ENCODE measurements around the gene IL32.
A peak's percentile ranks its signal among the peaks of the same experiment; 100 is the strongest.

Gene IL32

GRCh38 chr16:3065069-3065741 is at the start of gene IL32:
Gene IL32 (plus strand): TSS chr16:3065640. CDS start chr16:3065812, 172 bp downstream.
- no peak for DNase-seq

DNA sequence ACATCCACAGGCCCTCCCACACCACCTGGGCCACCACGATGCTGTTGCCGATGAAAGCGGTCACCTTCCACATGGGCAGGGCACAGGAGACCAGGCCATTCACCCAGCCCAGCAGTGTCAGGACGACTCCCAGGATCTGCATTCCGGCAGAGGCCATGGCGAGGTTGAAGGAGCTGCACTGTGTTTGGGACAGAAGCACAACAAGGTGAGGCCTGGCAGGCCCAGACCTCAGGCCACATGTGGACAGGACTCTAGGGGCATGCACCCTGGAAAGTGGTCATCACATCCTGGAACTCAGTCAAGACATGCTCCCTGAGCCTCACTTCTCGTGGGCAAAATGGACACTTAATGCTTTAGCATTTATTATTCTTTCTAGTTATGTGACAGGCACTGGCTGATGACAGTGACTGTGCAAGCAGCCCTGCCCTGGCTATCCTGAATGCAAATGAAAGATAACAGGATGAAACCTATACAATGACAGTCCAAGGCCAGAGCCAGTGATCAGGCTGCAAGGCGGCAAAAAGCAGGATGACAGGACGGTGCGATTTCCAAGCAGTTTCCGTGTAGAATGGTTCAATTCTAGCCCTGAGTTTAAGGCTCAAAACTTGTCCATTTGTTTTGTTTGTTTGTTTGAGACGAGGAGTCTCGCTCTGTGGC is 49.4 kb upstream of the IL32 start:
- DNase-seq, result no peak

- DNase-seq, result no peak
Measured at GRCh38 chr16:3017344-3017743, 48.1 kb upstream of the IL32 start.

- DNase-seq, result peak in 2 of 56 donors; percentile 6 to 50
Measured at GRCh38 chr16:3017794-3018506, 47.5 kb upstream of the IL32 start, which contains the start of gene CLDN6. Gene CLDN6 (minus strand): TSS chr16:3018183. CDS start chr16:3016021, 2,162 bp downstream.

DNA sequence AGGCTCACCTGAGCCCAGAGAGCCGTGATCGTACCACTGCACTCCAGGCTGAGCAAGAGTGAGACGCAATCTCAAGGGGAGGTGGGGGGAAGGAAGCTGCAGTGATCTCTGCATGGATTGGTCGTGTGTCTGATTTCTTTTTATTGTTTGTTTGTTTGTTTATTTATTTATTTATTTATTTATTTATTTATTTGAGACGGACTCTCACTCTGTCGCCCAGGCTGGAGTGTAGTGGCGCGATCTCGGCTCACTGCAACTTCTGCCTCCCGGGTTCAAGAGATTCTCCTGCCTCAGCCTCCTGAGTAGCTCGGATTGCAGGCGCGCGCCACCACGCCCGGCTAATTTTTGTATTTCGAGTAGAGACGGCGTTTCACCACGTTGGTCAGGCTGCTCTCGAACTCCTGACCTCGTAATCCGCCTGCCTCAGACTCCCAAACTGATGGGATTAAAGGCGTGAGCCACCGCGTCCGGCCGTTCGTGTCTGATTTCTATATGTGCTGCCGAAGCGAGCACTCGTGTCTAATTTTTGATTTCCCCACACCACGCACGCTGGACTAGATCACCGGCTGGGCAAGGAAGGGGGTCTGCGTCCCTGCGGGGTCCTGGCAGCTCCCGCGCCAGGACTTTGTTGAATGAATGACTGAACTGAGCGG is 45.7 kb upstream of the IL32 start:
- DNase-seq, result no peak

DNA sequence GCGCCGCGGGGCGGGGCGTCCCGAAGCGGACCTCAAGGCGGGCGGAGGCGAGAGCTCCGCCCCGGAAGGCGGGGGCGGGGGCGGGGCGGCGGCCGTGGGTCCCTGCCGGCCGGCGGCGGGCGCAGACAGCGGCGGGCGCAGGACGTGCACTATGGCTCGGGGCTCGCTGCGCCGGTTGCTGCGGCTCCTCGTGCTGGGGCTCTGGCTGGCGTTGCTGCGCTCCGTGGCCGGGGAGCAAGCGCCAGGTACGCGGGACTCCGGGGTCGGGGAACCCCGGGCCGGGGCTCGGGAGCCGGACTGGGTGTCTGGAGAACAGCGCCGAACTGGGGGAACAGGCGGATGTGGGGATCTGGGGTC is 45.2 kb upstream of the IL32 start, which contains the start of gene TNFRSF12A:
Gene TNFRSF12A, plus strand, starts transcription at position 122 of the 357 bp plus-strand sequence. Its CDS starts 30 bp downstream, at position 152.
- DNase-seq, result peak in 30 of 56 donors; percentile 7 to 64 (median 25)

GRCh38 chr16:3020604-3021448 is 44.6 kb upstream of the IL32 start:
- DNase-seq, result peak in 22 of 56 donors; percentile 7 to 86 (median 29)

GRCh38 chr16:3021449-3022207 is 43.8 kb upstream of the IL32 start:
- peak in 25 of 56 donors; percentile 7 to 70 (median 29) for DNase-seq

GRCh38 chr16:3022208-3022683 is 43.2 kb upstream of the IL32 start:
- peak in 45 of 56 donors; percentile 5 to 89 (median 58) for DNase-seq

DNA sequence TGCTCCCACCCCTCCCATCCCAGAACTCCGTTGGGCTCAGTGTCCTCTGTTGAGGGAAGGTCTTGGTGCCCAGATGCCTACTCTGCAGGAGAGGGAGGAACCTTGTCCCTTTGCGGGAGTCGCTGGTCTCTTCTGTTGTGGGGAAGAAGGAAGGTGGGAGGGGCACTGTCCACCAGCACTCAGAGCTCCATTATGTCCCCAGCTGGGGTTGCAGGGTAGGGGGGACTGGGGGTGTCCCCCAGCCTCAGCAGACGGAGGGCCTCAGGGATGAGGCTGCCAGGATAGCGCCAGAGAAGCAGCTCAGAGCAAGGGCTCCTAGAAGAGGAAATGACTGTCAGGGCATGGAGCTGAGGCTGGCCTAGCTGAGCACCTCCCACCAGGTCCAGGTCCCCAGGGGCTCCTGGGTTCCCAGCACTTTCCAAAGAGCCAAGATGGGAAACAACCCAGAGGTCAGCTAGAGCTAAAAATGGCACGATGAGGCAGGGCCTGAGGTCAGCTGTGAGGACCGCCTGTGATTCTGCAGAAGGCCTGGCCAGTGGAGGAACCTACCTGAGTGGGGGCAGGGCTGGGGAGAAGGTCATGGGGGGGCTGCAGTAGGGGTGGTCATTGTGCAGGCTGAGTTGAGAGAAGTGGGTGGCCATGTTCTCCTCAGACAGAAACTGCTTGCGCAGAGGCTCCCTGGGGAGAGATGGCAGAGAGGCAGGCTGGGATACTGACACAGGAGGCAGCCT is 42.6 kb upstream of the IL32 start:
- peak in 5 of 56 donors; percentile 8 to 49 (median 39) for DNase-seq

GRCh38 chr16:3023415-3023668 is 42.1 kb upstream of the IL32 start:
- peak in 34 of 56 donors; percentile 21 to 76 (median 59) for DNase-seq

DNA sequence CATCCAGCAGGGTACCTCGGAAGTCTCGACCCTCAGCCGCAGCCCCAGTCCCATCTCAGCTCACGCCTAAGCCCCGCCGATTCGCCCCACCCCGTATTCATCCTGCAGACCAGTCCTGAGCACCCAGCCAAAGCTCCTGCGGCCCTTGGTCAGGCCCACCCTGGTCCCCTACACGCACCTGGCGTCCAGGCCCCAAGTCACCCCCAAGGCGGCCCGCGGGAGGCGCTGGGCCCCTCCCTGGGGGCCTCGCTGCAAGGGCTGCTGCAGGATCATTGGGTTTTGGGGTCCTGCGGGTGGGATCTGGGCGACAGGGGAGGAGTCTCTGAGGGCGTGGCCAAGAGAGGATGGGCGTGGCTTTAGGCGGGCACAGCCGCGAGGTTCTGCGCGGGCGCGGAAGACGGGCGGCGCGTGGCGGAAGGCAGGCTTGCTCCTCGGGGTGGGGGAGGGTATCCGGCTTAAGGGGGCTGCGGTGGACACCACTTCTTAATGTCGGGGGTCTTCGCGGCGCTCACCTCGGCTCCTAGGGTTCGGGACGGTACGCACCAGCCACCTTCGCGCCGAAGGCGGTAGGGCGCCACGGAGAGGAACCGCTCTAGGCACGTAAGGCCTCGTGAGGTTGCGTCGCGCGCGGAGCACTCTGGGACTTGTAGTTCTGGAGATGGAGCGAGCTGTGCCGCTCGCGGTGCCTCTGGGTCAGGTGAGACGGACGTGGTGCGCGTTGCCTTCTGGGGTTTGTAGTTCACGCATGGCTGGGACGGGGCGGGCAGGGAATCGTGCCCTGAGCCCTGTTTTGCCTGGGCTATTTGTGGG is 41.6 kb upstream of the IL32 start, which contains the start of the genes HCFC1R1 and THOC6:
Gene HCFC1R1, minus strand, starts transcription at position 274 of the 810 bp plus-strand sequence. Its CDS starts 1 bp downstream, at position 273.
Gene THOC6, plus strand, starts transcription at position 367 of the 810 bp plus-strand sequence. Its CDS starts 292 bp downstream, at position 659.
- DNase-seq, result peak; percentile 77 to 98 (median 95)

DNA sequence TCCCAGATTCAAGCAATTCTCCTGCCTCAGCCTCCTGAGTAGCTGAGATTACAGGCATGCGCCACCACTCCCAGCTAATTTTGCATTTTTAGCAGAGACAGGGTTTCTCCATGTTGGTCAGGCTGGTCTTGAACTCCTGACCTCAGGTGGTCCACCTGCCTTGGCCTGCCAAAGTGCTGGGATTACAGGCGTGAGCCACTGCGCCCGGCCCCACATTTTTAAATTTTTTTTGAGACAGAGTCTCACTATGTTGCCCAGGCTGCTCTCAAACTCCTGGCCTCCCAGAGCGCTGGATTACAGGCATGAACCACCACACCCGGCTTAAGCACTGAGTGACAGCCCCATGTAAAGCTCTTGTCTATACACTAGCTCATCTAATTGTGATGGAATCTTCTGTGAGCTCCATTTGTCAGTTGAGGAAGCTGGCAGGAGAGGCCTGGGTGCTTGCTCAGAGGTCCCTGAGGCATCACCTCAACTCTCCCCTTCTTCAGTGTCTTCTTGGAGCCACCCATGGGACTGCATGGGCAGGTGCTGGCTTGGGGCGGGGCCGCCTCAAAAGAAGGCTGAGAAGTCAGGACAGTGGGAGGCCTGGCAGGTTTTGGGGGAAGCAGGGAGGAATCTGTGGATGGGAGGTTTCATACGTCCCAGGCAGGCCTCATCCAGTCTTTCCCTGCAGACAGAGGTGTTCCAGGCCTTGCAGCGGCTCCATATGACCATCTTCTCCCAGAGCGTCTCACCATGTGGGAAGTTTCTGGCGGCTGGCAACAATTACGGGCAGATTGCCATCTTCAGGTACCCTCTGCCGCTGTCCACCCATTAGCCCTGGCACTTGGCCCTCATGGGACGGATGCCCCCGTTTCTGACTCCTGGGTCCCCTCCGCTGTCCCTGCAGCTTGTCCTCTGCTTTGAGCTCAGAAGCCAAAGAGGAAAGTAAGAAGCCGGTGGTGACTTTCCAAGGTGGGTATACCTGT is 40.1 kb upstream of the IL32 start:
- DNase-seq, result no peak

DNA sequence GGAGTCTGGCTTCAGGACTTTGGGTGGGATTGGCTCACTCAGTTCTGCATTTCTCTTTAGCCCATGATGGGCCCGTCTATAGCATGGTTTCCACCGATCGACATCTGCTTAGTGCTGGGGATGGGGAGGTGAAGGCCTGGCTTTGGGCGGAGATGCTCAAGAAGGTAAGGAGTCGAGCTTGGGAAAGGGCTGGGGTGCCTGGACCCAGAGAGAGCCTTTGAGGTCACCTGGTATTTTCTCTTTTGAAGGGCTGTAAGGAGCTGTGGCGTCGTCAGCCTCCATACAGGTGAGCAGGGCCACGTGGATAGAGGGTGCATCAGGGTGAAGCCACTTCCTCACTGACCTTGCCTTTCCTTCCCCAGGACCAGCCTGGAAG is 39.4 kb upstream of the IL32 start:
- no peak for DNase-seq

DNA sequence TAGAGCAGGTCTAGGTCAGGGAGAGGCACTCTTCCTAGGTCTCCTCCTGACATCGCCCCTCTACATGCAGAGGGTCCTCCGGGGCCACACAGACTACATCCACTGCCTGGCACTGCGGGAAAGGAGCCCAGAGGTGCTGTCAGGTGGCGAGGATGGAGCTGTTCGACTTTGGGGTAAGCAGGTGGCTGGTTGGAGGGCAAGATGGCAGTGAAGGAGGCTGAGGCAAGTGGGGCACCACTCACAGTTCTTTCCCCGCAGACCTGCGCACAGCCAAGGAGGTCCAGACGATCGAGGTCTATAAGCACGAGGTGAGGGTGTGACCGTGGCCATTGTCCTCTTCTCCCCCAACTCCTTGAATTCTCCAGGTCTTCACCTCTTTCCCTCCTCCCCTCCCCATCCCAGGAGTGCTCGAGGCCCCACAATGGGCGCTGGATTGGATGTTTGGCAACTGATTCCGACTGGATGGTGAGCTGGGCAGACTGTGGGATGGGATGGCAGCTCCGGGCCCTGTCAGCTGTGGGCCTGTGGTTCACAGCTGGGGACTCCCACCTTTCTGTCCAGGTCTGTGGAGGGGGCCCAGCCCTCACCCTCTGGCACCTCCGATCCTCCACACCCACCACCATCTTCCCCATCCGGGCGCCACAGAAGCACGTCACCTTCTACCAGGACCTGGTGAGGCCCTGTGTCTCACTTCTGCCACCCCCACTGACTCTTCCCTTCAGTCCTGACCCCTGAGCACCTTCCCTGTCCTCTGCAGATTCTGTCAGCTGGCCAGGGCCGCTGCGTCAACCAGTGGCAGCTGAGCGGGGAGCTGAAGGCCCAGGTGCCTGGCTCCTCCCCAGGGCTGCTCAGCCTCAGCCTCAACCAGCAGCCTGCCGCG is 38.6 kb upstream of the IL32 start:
- DNase-seq, result no peak

- DNase-seq, result no peak
Measured at GRCh38 chr16:3027489-3027795, 38.0 kb upstream of the IL32 start.
